HG03280 (cell line): Measurements from ENCODE around the gene DUT.

ENCODE experiments used
- ATAC-seq: cut with Tn5 transposase; IDR thresholded peaks from one replicate; pipeline ENCODE4 v1.9.1; 2021; ENCODE audit warnings: mild to moderate bottlenecking, moderate library complexity; ENCODE audit not compliant: unreplicated experiment

The DUT gene

GRCh38 chr15:48330855-48331795, at the start of gene DUT:
DUT (plus strand) TSS chr15:48331429; CDS start chr15:48331516, 87 bp downstream.
- peak; percentile 82 for ATAC-seq

- ATAC-seq, result no peak
Observed at GRCh38 chr15:48281674-48282073, 49.6 kb upstream of the DUT start.

GRCh38 chr15:48282216-48282615, 49.0 kb upstream of the DUT start:
- ATAC-seq, result no peak

GRCh38 chr15:48283396-48284145, 47.7 kb upstream of the DUT start:
- ATAC-seq, result no peak

- peak; percentile 79 for ATAC-seq
Observed at GRCh38 chr15:48285329-48286214, 45.7 kb upstream of the DUT start.

- no peak for ATAC-seq
Observed at GRCh38 chr15:48289628-48290027, 41.6 kb upstream of the DUT start.

GRCh38 chr15:48292458-48292857, 38.8 kb upstream of the DUT start:
- no peak for ATAC-seq

GRCh38 chr15:48297668-48298067, 33.6 kb upstream of the DUT start:
- ATAC-seq, result no peak

- ATAC-seq, result no peak
Observed at GRCh38 chr15:48298914-48299313, 32.3 kb upstream of the DUT start.

GRCh38 chr15:48300038-48300437, 31.2 kb upstream of the DUT start:
- ATAC-seq, result no peak

- no peak for ATAC-seq
Observed at GRCh38 chr15:48304398-48304797, 26.8 kb upstream of the DUT start.

- no peak for ATAC-seq
Observed at GRCh38 chr15:48306639-48307038, 24.6 kb upstream of the DUT start.

- no peak for ATAC-seq
Observed at GRCh38 chr15:48307586-48307985, 23.6 kb upstream of the DUT start.

GRCh38 chr15:48309740-48310139, 21.5 kb upstream of the DUT start:
- ATAC-seq, result no peak

GRCh38 chr15:48313216-48313615, 18.0 kb upstream of the DUT start:
- ATAC-seq, result no peak

GRCh38 chr15:48315041-48315440, 16.2 kb upstream of the DUT start:
- ATAC-seq, result no peak

- ATAC-seq, result no peak
Observed at GRCh38 chr15:48317221-48317620, 14.0 kb upstream of the DUT start.

GRCh38 chr15:48318131-48318530, 13.1 kb upstream of the DUT start:
- ATAC-seq, result no peak

- ATAC-seq, result no peak
Observed at GRCh38 chr15:48323294-48323693, 7.9 kb upstream of the DUT start.

- no peak for ATAC-seq
Observed at GRCh38 chr15:48324949-48325348, 6.3 kb upstream of the DUT start.

- ATAC-seq, result no peak
Observed at GRCh38 chr15:48325400-48325799, 5.8 kb upstream of the DUT start.
